PC-9 (cell line): ENCODE data around the gene MB21D2. TPM values are rescaled to one million over a fixed set of nuclear protein-coding genes. Genes with fewer than 3 reads are reported as not detected.
A peak's percentile ranks its signal among the peaks of the same experiment; 100 is the strongest.
"Not testable (repeated sequence)": the region's sequence is repeated elsewhere in the genome, so short reads cannot be mapped to it uniquely, and the experiment has no call there.

Source experiments
- Bru-seq: library from RNA; stranded (reverse); fragments of 400-500 nt; gene quantifications from one replicate; lab custom pipeline; 2021; lab: Mats Ljungman, UMichigan
- BruChase-seq, 2 experiments: library from RNA; stranded (reverse); fragments of 400-500 nt; gene quantifications; one replicate each; lab custom pipeline; 2021; lab: Mats Ljungman, UMichigan
- BruUV-seq: library from RNA; stranded (reverse); fragments of 400-500 nt; replicated peaks from 2 replicates; lab custom pipeline; 2021; lab: Mats Ljungman, UMichigan
- CTCF ChIA-PET: fragments of 300-600 bp; sonication (Branson Sonifier 250); formaldehyde crosslinking; loops from one replicate; lab custom pipeline; 2022; ENCODE audit warnings: antibody characterized with exemption; lab: Charles Lee
- POLR2A ChIA-PET: fragments of 300-600 bp; sonication (Branson Sonifier 250); formaldehyde crosslinking; loops from one replicate; lab custom pipeline; 2022; ENCODE audit warnings: antibody characterized with exemption; ENCODE audit not compliant: unreplicated experiment; lab: Charles Lee
- DNase-seq, 2 experiments: peaks; one replicate each; pipeline versions ENCODE4 v3.0.0 to v3.0.0-alpha.2; 2015 to 2022; ENCODE audit warnings: mixed read lengths in 1 of 2
- H2AFZ ChIP-seq: fragments of 200-600 bp; sonication (generic); 2 replicates; pipeline ENCODE4 v1.8.1; 2017; ENCODE audit warnings: antibody characterized with exemption
- H3F3A ChIP-seq: fragments of 200-600 bp; sonication (generic); 2 replicates; pipeline ENCODE4 v1.8.1; 2017; ENCODE audit warnings: antibody characterized with exemption, mild to moderate bottlenecking, low read depth; ENCODE audit not compliant: insufficient read depth
- H3K27ac ChIP-seq: fragments of 200-600 bp; sonication (generic); 2 replicates; pipeline ENCODE4 v1.6.1; 2016; ENCODE audit warnings: mixed run types
- H3K27me3 ChIP-seq: fragments of 200-600 bp; sonication (generic); 2 replicates; pipeline ENCODE4 v1.6.1; 2016; ENCODE audit warnings: low read depth, mixed run types; ENCODE audit not compliant: insufficient read depth
- H3K36me3 ChIP-seq: fragments of 200-600 bp; sonication (generic); 2 replicates; pipeline ENCODE4 v1.6.1; 2016; ENCODE audit warnings: low read depth, mixed run types
- H3K4me1 ChIP-seq: fragments of 200-600 bp; sonication (generic); replicated peaks from 2 replicates; pipeline ENCODE4 v1.6.1; 2016; ENCODE audit warnings: mixed run types; ENCODE audit not compliant: insufficient read depth
- H3K4me2 ChIP-seq: fragments of 200-600 bp; sonication (generic); 2 replicates; pipeline ENCODE4 v1.6.1; 2017; ENCODE audit warnings: mixed run types
- H3K4me3 ChIP-seq: fragments of 200-600 bp; sonication (generic); 2 replicates; pipeline ENCODE4 v1.6.1; 2016; ENCODE audit warnings: mixed run types
- H3K79me2 ChIP-seq: fragments of 200-600 bp; sonication (generic); 2 replicates; pipeline ENCODE4 v1.6.1; 2017; ENCODE audit warnings: low read depth, mixed run types
- H3K9me2 ChIP-seq: fragments of 200-600 bp; sonication (generic); 2 replicates; pipeline ENCODE4 v1.8.1; 2017; ENCODE audit warnings: mild to moderate bottlenecking; ENCODE audit not compliant: insufficient read depth
- H3K9me3 ChIP-seq: fragments of 200-600 bp; sonication (generic); 2 replicates; pipeline ENCODE4 v1.8.1; 2016; ENCODE audit warnings: low read depth; ENCODE audit not compliant: insufficient read depth
- H4K20me1 ChIP-seq: fragments of 200-600 bp; sonication (generic); 2 replicates; pipeline ENCODE4 v1.8.1; 2017; ENCODE audit not compliant: insufficient read depth
- CTCF ChIP-seq: fragments of 200-600 bp; sonication (generic); conservative IDR thresholded peaks from 2 replicates; pipeline ENCODE4 v1.6.1; 2017; ENCODE audit warnings: mixed run types, antibody characterized with exemption, mild to moderate bottlenecking, moderate library complexity
- EZH2 ChIP-seq: fragments of 200-600 bp; sonication (generic); IDR thresholded peaks from 2 replicates; pipeline ENCODE4 v1.8.0; 2017; ENCODE audit warnings: antibody characterized with exemption, low read depth
- intact Hi-C: fragments of 100-400 bp; cut with micrococcal nuclease; formaldehyde crosslinking; loops from one replicate; pipeline ENCODE4 v1.10.0; 2022; ENCODE audit not compliant: unreplicated experiment
- long read RNA-seq: library from polyadenylated mRNA; stranded (forward); transcript quantifications from one replicate; pipeline ENCODE4 v2.0.0, GENCODE V29; 2022
- total RNA-seq: library from RNA; stranded (reverse); gene quantifications from 2 replicates; pipeline ENCODE4 v1.2.3, GENCODE V29; 2021

Gene MB21D2
- total RNA-seq (4.5 and 5.1 TPM in 2 replicates), Bru-seq, nascent RNA (percentile 78 among the genes with signal in this experiment), BruChase-seq, experiment 1, labeled RNA remaining after a 2-hour chase (percentile 85 among the genes with signal in this experiment), BruChase-seq, experiment 2, labeled RNA remaining after a 6-hour chase (percentile 65 among the genes with signal in this experiment)
- long read RNA-seq, transcript MB21D2-201 (2 exons, 3,368 nt): major isoform, 6 of 6 reads
- long read RNA-seq, partial matches to known transcripts: 0 of 6 reads
- long read RNA-seq, other reads (novel, unspliced or antisense): 0 of 6 reads

- H3K4me3 ChIP-seq: peak within 1 kb of the TSS; percentile 79
- POLR2A ChIA-PET: interaction anchor here (0.5 to 1.0 kb wide), 7 partner anchors 9 to 37 kb away, joined by 3 to 7 read pairs (median 5); no protein-coding TSS in a partner anchor
- peaks cover 42% of the 10 kb centered on the region for H3K79me2 ChIP-seq
- CTCF ChIA-PET: interaction anchor here (0.6 to 1.8 kb wide), 5 partner anchors 10 to 102 kb away, joined by 3 to 4 read pairs (median 3); no protein-coding TSS in a partner anchor
- peak within 1 kb of the TSS; percentile 93 for H3K4me2 ChIP-seq
- intact Hi-C loops: loop anchor here (1.0 to 5.0 kb wide), 6 partner anchors 24 to 675 kb away; partner anchors contain the start of gene OPA1
- 0 out of 2 replicates have a peak, but pooled peaks cover 3% of the 10 kb centered on the region for H4K20me1 ChIP-seq
- peak within 1 kb of the TSS; percentile 93 for H2AFZ ChIP-seq
- H3K27ac ChIP-seq: peak within 1 kb of the TSS; percentile 79
- TF ChIP-seq CTCF: no peak
- no peak for TF ChIP-seq EZH2
- H3K36me3 ChIP-seq: no peaks in the 10 kb centered on the region
- peaks cover 15% of the 10 kb centered on the region; the same call in 1 of the 2 replicates for H3F3A ChIP-seq
- peak; percentile 78 to 86 for DNase-seq
- no peaks in the 10 kb centered on the region for H3K9me3 ChIP-seq
- H3K27me3 ChIP-seq: no peaks in the 10 kb centered on the region
- no peaks in the 10 kb centered on the region for H3K9me2 ChIP-seq
- H3K4me1 ChIP-seq: peaks cover 29% of the 10 kb centered on the region
- BruUV-seq: TSS peak; percentile 38
Measured at GRCh38 chr3:192917404-192918274, at the start of gene MB21D2. Gene MB21D2, minus strand, starts transcription at chr3:192917856. Its CDS starts 16 bp downstream, at chr3:192917840.

- CTCF ChIA-PET, POLR2A ChIA-PET: not testable (repeated sequence)
Measured at GRCh38 chr3:192964959-192965719, 47.5 kb upstream of the MB21D2 start.

GRCh38 chr3:192959773-192960172, 42.1 kb upstream of the MB21D2 start:
- no TSS peak for BruUV-seq
- ChIA-PET POLR2A (no interaction called here), CTCF (no interaction called here)
- H3K4me1 ChIP-seq: peaks cover 14% of the 10 kb centered on the region; the same call in 1 of the 2 replicates
- no peak overlapping the region for H3K4me3 ChIP-seq
- no peaks in the 10 kb centered on the region for H3K36me3 ChIP-seq
- 0 out of 2 replicates have a peak, but pooled peaks cover 2% of the 10 kb centered on the region for H4K20me1 ChIP-seq
- no peaks in the 10 kb centered on the region for H3K9me2 ChIP-seq
- H3K27me3 ChIP-seq: no peaks in the 10 kb centered on the region
- no peak overlapping the region for H2AFZ ChIP-seq
- H3K4me2 ChIP-seq: no peak overlapping the region
- H3F3A ChIP-seq: peaks cover 8% of the 10 kb centered on the region; the same call in 1 of the 2 replicates
- no peaks in the 10 kb centered on the region for H3K9me3 ChIP-seq
- no peak overlapping the region for H3K27ac ChIP-seq
- intact Hi-C loops: no loop called here
- DNase-seq: no peak
- no peaks in the 10 kb centered on the region for H3K79me2 ChIP-seq
- no peak for TF ChIP-seq EZH2

More at GRCh38 chr3:192964959-192965719, 47.5 kb upstream of the MB21D2 start:
- H4K20me1 ChIP-seq, H3K4me1 ChIP-seq, H3K79me2 ChIP-seq, H2AFZ ChIP-seq, BruUV-seq, intact Hi-C loops, H3F3A ChIP-seq, H3K27me3 ChIP-seq, H3K36me3 ChIP-seq, H3K27ac ChIP-seq, H3K9me3 ChIP-seq, H3K9me2 ChIP-seq: not testable (repeated sequence)
- Histone ChIP-seq H3K4me2 (peak overlapping the region; percentile 38; the same call in 1 of the 2 replicates), H3K4me3 (peak overlapping the region; percentile 43; the same call in 1 of the 2 replicates)
- peak in 1 of 2 experiments; percentile 35 for DNase-seq
